GM21515 (cell line): ENCODE results near the gene ERCC5.
A peak's percentile ranks its signal among the peaks of the same experiment; 100 is the strongest.

ENCODE experiments used
- ATAC-seq: cut with Tn5 transposase; IDR thresholded peaks from one replicate; pipeline ENCODE4 v1.9.1; 2021; ENCODE audit not compliant: unreplicated experiment

The ERCC5 gene

GRCh38 chr13:102839462-102839861 lies 6.4 kb upstream of the ERCC5 start:
- ATAC-seq, result no peak

GRCh38 chr13:102845289-102845629 lies 573 bp upstream of the ERCC5 start:
- peak; percentile 18 for ATAC-seq

- peak; percentile 42 for ATAC-seq
Observed at GRCh38 chr13:102846261-102847015, 606 bp downstream of the ERCC5 start.

GRCh38 chr13:102847272-102848234 lies 1.7 kb downstream of the ERCC5 start:
- no peak for ATAC-seq

- ATAC-seq, result no peak
Observed at GRCh38 chr13:102848956-102849355, 3.1 kb downstream of the ERCC5 start.

- ATAC-seq, result no peak
Observed at GRCh38 chr13:102852556-102852955, 6.7 kb downstream of the ERCC5 start.

- peak; percentile 60 for ATAC-seq
Observed at GRCh38 chr13:102854675-102855074, 8.8 kb downstream of the ERCC5 start.

GRCh38 chr13:102856557-102856956 lies 10.7 kb downstream of the ERCC5 start:
- ATAC-seq, result no peak

- no peak for ATAC-seq
Observed at GRCh38 chr13:102862624-102863210, 16.9 kb downstream of the ERCC5 start.

GRCh38 chr13:102863590-102863989 lies 17.8 kb downstream of the ERCC5 start:
- no peak for ATAC-seq

- ATAC-seq, result no peak
Observed at GRCh38 chr13:102868366-102868936, 22.6 kb downstream of the ERCC5 start.

GRCh38 chr13:102869948-102870676 lies 24.3 kb downstream of the ERCC5 start:
- ATAC-seq, result peak; percentile 9

GRCh38 chr13:102870677-102871415 lies 25.0 kb downstream of the ERCC5 start:
- ATAC-seq, result peak; percentile 75

GRCh38 chr13:102872131-102872530 lies 26.3 kb downstream of the ERCC5 start:
- no peak for ATAC-seq

- no peak for ATAC-seq
Observed at GRCh38 chr13:102872531-102872930, 26.7 kb downstream of the ERCC5 start.

- ATAC-seq, result peak; percentile 65
Observed at GRCh38 chr13:102873653-102874052, 27.8 kb downstream of the ERCC5 start.

GRCh38 chr13:102875256-102875655 lies 29.4 kb downstream of the ERCC5 start:
- ATAC-seq, result no peak

- ATAC-seq, result no peak
Observed at GRCh38 chr13:102877303-102877702, 31.5 kb downstream of the ERCC5 start.

GRCh38 chr13:102878481-102878880 lies 32.6 kb downstream of the ERCC5 start:
- ATAC-seq, result no peak
